ENCODE data around the gene ZNHIT2. TPM values are rescaled to one million over a fixed set of nuclear protein-coding genes. Genes with fewer than 3 reads are reported as not detected.
A peak's percentile ranks its signal among the peaks of the same experiment; 100 is the strongest.

ZNHIT2 gene
- total RNA-seq, 3 donors from 2014 or later, result 5.1 to 8.3 (median 6.0) TPM

GRCh38 chr11:65126624-65127274 lies 9.2 kb upstream of the ZNHIT2 start:
- no peak overlapping the region for H3K4me3 ChIP-seq
- DNase-seq (peak in 1 of 3 donors; percentile 19), ATAC-seq (no peak)
- no peak for TF ChIP-seq CTCF (IDR thresholded peaks at IDR 0.05)
- intact Hi-C loops (cut with DNase I, micrococcal nuclease), result no loop called here
- peaks cover 12% of the 10 kb centered on the region for H3K4me1 ChIP-seq (ENCODE audit: low read depth)
- peaks cover 26% of the 10 kb centered on the region for H3K36me3 ChIP-seq (ENCODE audit: low read depth)
- no peaks in the 10 kb centered on the region for H3K9me3 ChIP-seq

DNA sequence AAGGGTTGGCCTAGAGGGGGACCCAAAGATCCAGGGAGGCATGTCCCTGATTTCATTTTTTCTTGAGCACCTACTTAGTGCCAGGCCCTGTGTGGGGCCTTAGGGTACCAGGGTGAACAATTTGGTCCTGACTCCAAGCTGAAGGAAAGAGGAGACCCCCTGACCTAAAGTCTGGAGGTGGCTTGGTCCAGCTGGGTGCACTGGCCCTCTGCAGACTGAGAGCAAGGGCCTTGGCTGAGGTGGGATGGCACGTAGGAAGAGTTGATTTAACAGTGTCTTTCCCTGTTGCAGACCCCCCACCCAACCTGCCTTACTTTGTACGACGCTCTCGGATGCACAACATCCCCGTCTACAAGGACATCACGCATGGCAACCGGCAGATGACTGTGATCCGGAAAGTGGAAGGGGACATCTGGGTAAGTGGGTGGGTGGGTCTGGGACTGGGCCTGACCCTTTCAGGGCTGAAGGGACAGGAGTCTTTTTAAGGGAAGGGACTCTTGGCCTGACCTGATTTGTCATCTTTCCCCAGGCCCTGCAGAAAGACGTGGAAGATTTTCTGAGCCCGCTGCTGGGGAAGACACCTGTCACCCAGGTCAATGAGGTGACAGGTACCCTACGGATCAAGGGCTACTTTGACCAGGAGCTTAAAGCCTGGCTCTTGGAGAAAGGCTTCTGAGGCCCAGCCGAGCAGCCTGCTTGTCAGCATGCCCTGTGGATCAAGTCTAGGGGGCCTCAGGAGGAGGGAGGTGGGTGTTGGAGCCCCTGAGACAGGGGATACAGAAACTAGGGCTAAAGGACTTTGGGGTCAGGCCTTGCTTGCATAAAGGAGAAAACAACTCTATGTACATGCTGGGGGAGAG lies 7.9 kb upstream of the ZNHIT2 start:
- ATAC-seq (no peak), DNase-seq (no peak)
- H3K9me3 ChIP-seq, result no peaks in the 10 kb centered on the region
- H3K36me3 ChIP-seq (ENCODE audit: low read depth), result peaks cover 21% of the 10 kb centered on the region
- H3K4me1 ChIP-seq (ENCODE audit: low read depth), result peaks cover 22% of the 10 kb centered on the region
- no peak for TF ChIP-seq CTCF (IDR thresholded peaks at IDR 0.05)
- intact Hi-C loops (cut with DNase I, micrococcal nuclease), result no loop called here
- no peak overlapping the region for H3K4me3 ChIP-seq

- Histone ChIP-seq H3K4me1 (ENCODE audit: low read depth) (peaks cover 23% of the 10 kb centered on the region), H3K4me3 (no peak overlapping the region), H3K9me3 (no peaks in the 10 kb centered on the region), H3K36me3 (ENCODE audit: low read depth) (peaks cover 18% of the 10 kb centered on the region)
- ATAC-seq, result no peak
- no peak for DNase-seq
- no peak for TF ChIP-seq CTCF (IDR thresholded peaks at IDR 0.05)
- intact Hi-C loops (cut with DNase I, micrococcal nuclease), result no loop called here
These were observed 7.1 kb upstream of the ZNHIT2 start for GRCh38 chr11:65124480-65125196.

DNA sequence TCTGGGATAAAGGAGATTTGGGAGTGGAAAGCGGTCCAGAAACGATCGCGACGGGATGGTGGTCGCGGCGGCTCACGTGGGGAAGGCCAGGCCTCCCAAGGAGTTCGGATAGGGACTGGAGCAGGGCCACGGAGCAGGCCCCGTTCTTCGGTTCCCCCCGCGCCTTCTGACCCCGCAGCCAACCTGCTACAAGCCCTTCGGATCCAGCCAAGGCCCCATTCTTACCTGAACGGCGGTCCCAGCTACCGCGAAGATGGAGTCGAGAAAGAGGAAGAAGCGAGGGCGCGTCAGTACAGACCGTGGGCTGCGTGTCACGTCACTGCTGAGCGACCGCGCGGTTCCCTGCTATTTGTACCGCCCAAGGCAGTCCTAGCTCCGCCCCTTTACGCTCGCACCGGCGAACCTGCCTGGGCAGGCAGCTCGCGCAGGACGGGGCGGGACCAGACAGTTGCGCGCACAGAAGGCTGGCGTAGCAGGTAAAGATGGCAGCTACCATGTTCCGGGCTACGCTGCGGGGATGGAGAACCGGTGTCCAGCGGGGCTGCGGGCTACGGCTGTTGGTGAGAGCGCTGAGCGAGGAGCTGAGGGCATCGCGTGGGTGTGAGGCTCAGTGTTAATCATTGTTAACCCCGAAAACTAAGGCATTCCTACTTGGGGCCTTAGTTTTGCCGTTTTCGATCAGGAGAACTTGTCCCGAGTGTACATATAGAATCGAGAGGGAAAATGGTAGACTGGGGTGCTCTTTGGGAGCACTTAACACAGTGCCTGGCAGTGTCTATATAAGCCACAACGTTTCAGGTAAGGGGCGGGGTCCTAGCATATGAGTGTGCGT lies 4.6 kb upstream of the ZNHIT2 start, which contains the start of the genes FAU and MRPL49:
Gene FAU, minus strand, starts transcription at position 270 of the 832 bp plus-strand sequence. CDS start 321 bp downstream, outside the sequence.
Gene MRPL49, plus strand, starts transcription at position 457 of the 832 bp plus-strand sequence. Its CDS starts 26 bp downstream, at position 483.
- DNase-seq (peak; percentile 98 to 100 (median 100)), ATAC-seq (peak; percentile 83)
- intact Hi-C loops (cut with DNase I, micrococcal nuclease), result no loop called here
- H3K36me3 ChIP-seq (ENCODE audit: low read depth), result peaks cover 14% of the 10 kb centered on the region
- H3K4me1 ChIP-seq (ENCODE audit: low read depth), result peaks cover 23% of the 10 kb centered on the region
- no peak for TF ChIP-seq CTCF (IDR thresholded peaks at IDR 0.05)
- peak within 1 kb of the TSS; percentile 64 for H3K4me3 ChIP-seq
- no peaks in the 10 kb centered on the region for H3K9me3 ChIP-seq

DNA sequence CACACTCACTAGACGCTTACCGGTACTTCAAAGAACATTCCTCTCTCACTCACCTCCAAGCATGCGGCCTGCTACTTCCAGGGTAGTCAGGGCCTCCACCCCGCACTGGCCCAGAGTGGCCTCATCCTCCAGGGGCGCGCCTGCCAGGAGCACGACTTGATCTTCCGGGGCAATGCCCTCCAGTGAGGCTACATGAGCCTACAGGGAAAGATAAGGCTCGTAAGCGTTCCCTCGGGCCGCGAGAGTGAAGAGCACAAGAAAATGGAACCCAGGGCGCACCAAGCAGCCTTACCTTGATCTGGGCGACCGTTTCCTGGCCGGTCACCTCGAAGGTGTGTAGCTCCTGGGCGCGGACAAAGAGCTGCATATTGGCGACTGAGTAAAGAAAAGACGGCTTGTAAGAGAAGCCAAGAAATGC lies 4.0 kb upstream of the ZNHIT2 start:
- Histone ChIP-seq H3K4me3 (peak overlapping the region; percentile 64), H3K9me3 (no peaks in the 10 kb centered on the region), H3K4me1 (ENCODE audit: low read depth) (peaks cover 28% of the 10 kb centered on the region), H3K36me3 (ENCODE audit: low read depth) (peaks cover 10% of the 10 kb centered on the region)
- TF ChIP-seq CTCF (IDR thresholded peaks at IDR 0.05), result no peak
- intact Hi-C loops (cut with DNase I, micrococcal nuclease), result no loop called here
- ATAC-seq (peak; percentile 4), DNase-seq (peak in 2 of 3 donors; percentile 70 to 72)

Data from mucosa of descending colon (tissue), 3 donors.